ENCODE results near the gene GALNT14.

GALNT14 gene

DNA sequence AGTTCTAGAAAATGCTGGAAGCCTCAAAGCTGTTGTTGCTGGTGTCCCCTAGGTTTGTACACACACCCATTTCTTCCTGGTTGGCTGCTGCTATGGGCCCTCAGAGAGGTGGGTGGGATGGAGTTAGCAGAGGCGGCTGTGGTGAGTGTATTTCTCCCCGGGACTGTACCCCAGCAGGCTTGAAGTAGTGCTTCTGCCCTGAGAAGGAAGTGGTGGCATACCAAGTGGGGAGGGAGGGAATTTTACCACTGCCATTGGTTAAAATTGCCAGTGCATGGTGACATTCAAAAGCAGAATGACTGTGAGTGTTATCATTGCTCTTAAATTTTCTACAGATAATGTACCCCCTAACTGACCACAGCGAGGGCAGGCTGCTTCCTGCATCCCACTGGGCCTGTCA, 205.4 kb downstream of the GALNT14 start:
- no peak for DNase-seq (ENCODE audit: low read depth)
- H3K4me3 ChIP-seq (ENCODE audit: low read length) = no peak overlapping the region
- TF ChIP-seq, protein P1, sequence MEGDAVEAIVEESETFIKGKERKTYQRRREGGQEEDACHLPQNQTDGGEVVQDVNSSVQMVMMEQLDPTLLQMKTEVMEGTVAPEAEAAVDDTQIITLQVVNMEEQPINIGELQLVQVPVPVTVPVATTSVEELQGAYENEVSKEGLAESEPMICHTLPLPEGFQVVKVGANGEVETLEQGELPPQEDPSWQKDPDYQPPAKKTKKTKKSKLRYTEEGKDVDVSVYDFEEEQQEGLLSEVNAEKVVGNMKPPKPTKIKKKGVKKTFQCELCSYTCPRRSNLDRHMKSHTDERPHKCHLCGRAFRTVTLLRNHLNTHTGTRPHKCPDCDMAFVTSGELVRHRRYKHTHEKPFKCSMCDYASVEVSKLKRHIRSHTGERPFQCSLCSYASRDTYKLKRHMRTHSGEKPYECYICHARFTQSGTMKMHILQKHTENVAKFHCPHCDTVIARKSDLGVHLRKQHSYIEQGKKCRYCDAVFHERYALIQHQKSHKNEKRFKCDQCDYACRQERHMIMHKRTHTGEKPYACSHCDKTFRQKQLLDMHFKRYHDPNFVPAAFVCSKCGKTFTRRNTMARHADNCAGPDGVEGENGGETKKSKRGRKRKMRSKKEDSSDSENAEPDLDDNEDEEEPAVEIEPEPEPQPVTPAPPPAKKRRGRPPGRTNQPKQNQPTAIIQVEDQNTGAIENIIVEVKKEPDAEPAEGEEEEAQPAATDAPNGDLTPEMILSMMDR (conservative IDR thresholded peaks at IDR 0.05; ENCODE audit: low read depth, low read length) = no peak

DNA sequence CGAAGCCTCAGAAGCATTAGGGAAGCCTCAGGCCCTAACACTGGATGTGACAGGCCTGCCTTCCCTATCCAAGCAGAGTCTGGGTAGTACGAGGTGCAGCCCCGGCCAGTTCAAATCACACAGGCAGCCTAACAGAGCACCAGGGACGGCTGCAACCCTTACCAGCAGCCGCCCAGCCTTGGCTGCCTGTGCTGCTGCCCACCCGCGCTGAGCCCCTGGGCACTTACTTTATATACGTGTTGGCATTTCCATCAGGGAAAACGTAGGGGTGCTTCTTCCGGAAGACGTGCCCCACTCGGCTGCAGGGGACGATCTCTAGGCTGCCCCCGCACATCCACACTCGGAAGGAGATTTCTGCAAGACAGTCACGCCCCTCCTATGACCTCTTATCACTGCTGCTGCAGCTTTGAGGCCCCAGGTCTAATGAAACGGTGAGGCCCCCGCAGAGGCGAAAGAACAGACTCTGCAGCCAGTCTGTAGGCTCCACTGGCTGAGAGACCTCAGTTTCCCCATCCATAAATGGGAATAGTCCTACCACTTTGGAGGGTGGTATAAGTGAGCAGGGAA, 206.3 kb downstream of the GALNT14 start:
- TF ChIP-seq, protein P1 (conservative IDR thresholded peaks at IDR 0.05; ENCODE audit: low read depth, low read length) = no peak
- no peak overlapping the region for H3K4me3 ChIP-seq (ENCODE audit: low read length)
- no peak for DNase-seq (ENCODE audit: low read depth)

DNA sequence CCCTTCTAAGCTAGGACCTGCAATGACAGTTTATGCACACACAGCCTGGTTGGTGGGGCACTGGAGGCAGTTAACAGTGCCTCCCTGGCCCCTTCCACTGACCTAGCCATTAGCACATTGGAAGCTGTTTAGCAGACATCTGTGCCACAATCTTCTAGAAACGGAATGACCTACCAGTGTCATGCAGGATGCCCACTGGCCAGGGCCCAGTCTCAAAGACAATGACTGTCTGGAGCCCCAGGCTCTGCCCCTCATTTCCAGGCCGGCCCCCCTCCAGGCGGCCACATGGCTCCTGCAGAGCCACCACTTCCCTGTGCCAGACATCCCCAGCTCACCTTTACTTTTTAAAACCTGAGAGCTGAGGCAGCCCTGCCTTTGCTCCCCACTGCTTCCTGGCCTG, 207.5 kb downstream of the GALNT14 start:
- TF ChIP-seq, protein P1 (conservative IDR thresholded peaks at IDR 0.05; ENCODE audit: low read depth, low read length) = no peak
- no peak for DNase-seq (ENCODE audit: low read depth)
- H3K4me3 ChIP-seq (ENCODE audit: low read length) = no peak overlapping the region

DNA sequence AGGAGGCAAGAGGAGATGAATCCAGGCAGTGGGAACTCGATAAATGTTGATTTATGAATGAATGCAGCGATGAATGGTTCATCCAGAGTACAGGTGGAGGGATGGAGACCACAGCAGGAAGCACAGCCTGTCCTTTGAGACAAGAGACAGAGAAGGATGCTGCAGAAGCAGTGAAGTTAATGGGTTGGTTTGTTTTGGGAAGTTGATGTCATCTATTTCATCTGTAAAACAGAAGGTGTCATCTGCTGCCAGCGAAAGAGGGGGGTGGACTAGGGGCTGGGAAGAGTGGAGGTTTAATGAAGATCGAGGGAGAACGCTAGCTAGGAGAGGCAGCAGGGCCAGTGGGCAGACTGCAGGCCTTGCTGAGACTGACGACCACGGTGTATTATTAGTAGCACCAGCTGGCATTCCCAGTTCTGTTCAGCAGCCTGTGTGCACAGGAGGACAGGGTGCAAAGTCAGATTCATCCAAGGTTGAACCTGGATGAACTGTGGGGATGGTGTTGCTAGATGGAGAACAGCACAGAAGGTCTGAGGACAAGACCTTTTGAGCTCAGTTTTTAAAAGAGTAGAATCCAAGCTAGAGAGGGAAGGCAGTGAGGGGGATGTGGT, 210.7 kb downstream of the GALNT14 start:
- DNase-seq (ENCODE audit: low read depth) = no peak
- no peak overlapping the region for H3K4me3 ChIP-seq (ENCODE audit: low read length)
- TF ChIP-seq, protein P1 (conservative IDR thresholded peaks at IDR 0.05; ENCODE audit: low read depth, low read length) = no peak

DNA sequence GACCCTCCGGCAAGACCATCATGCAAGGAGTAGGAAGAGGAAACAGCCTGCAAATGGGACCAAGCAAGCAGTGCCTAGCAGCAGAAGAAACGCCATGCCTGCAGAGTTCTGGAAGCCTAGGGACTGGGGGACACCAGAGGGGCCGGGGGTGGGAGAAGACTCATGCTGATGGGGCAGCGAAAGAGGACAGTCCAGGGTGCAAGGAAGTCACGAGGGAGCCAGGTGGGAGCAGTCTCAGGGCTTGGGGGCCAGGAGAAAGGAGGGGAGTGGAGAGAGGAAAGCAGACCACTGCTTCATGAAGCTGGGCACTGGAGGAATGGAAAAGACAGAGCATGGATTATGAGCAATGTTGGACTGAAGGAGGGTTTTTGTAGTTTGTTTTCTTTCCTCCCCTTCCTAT, 211.6 kb downstream of the GALNT14 start:
- no peak for DNase-seq (ENCODE audit: low read depth)
- no peak overlapping the region for H3K4me3 ChIP-seq (ENCODE audit: low read length)
- TF ChIP-seq, protein P1 (conservative IDR thresholded peaks at IDR 0.05; ENCODE audit: low read depth, low read length) = no peak

DNA sequence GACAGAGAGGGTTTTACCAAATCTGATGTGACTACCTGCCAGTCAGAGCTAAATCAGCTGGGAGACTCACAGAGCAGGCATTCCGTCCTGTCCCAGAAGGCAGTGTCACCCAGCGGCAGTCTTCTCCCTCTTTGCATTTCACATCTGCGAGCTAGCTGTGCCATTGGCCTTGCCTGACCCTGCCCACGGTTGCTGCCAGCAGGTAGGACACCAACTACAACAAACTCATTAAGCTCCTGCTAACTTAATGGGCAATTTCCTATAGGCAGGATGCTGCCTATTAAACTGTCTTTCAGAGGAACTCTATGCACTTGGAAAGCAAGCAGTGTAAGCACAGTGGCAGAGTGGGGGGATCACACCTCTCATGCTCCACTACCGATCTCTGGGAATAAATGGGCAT, 214.6 kb downstream of the GALNT14 start:
- no peak overlapping the region for H3K4me3 ChIP-seq (ENCODE audit: low read length)
- DNase-seq (ENCODE audit: low read depth) = no peak
- TF ChIP-seq, protein P1 (conservative IDR thresholded peaks at IDR 0.05; ENCODE audit: low read depth, low read length) = no peak

DNA sequence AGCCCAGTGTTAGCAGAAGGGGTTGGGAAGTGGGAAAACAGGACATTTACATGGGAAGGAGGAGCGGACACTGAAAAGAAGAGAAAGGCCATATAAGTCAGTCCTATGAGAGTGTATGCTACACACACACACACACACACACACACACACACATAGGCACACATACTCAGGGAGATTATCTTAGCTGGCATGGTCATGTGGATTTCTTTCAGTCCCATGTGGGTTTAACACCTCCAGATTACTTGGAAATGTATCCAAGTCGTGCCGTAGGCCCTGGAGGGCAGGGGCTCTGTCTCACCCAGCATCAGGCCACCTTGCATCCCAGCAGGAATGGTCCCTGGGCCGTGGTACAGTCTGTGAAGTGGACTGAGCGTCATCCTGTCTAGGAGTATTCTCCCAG, 217.7 kb downstream of the GALNT14 start:
- DNase-seq (ENCODE audit: low read depth) = no peak
- no peak overlapping the region for H3K4me3 ChIP-seq (ENCODE audit: low read length)
- TF ChIP-seq, protein P1 (conservative IDR thresholded peaks at IDR 0.05; ENCODE audit: low read depth, low read length) = no peak

All from retinal pigment epithelial cell (primary cell).